GM12801 (cell line): ENCODE results near the gene ZBTB16.

Experiments
- CTCF ChIP-seq: IDR thresholded peaks from one replicate; pipeline ENCODE4 v1.5.1; 2011; ENCODE audit warnings: control low read depth; ENCODE audit not compliant: insufficient read length; ENCODE audit errors: extremely low read depth

ZBTB16 gene

GRCh38 chr11:114247070-114247789 lies 187.7 kb downstream of the ZBTB16 start:
- TF ChIP-seq CTCF, result no peak

GRCh38 chr11:114250180-114250579 lies 190.7 kb downstream of the ZBTB16 start:
- no peak for TF ChIP-seq CTCF

DNA sequence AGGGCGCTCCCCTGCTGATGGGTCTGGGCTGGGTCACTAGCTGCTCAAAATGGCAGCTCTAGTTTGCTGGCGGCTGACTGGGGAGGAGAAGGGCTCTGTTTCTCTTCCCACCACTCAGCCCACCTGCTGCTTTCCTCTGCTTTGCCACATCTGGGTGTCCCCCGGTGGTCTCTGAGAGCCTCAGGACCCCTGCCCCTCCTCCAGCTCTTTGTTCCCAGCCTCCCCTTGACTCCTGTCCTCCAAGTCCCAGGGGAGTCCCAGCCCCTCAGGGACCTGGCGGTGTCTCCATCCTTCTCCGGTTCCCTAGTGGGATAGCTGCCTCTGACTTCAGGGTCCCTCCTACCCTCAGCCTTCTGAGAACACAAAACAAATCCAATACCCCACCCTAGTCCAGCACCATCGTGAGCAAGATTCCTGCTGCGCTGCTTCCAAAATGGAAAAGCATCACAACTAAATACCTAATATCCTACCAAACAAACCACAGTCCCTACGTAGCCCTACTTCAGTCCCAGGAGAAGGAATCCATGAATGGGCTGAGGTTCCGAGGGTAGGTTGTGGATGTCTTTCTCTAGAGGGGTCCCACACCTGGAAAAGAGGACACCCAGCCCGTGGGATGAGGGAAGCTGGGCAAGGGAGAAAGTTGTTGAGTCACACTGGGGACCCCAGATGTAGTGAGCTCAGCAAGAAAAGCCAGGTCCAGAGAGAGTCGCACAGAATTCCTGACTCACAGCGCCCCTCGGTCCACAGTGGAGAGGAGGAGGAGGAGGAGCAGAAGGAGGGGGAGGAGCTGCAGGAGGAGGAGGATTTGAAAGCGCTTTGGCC lies 191.7 kb downstream of the ZBTB16 start:
- TF ChIP-seq CTCF, result no peak

DNA sequence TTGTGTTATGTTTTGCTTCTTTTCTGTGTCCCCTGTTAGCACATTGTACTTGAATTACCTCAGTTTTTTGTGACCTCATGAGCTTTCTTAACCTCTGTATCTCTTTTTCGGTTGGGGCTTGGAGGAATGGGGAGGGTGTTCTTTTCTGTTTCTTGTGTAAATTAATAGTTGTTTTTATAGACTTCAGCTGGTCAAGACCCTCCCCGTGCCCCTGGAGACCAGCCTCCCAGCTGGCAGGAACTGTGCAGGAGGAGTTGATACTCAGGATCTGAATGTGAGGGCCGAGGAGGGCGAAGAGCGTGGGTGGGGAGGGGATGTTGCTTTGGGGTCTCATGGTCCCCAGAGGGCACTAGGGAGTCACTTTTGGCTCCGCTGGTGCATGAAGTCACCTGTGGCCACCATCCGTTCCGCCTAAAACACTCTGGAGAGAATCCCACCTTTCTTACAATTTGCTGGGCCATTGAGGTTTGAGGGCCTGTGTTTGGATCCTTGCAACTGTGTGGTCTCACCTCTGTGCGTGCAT lies 192.4 kb downstream of the ZBTB16 start:
- TF ChIP-seq CTCF, result no peak

DNA sequence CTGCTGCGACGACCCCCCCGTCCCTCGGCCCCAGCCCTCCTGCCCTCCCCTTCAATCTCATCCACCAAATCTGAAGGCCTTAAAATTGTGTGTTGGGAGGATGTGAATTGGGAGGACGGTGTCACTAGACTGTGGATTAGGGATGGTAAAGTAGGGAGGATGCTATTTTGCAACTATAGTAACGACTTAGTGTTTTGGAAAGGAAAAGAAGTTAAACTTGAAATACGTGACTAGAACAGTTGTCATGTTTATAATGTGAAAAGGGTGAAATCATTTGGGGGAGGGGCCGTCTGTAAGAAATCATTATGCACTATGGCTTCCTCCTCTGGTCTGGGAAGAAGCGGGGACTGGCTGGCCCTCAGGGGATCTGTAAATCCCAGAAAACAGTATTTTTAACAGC lies 193.3 kb downstream of the ZBTB16 start:
- no peak for TF ChIP-seq CTCF

DNA sequence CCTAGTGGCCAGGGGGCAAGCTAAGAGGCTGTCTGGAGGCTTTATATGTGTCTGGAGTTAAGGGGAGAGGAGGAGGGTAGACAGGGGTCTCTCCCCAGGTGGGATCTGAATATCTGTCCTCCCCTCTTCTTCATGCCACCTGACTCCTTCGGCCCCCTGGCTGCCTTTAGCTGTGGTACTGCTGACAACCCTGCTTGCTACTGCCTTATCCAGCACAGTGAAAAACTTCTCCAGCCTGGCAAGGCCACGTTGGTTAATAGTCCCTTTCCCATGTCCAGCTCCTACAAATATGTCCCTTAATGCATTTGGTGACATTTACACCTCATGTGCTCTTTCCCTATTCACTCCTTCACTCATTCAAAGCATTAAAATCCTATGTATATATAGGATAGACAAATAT lies 194.3 kb downstream of the ZBTB16 start:
- TF ChIP-seq CTCF, result no peak

DNA sequence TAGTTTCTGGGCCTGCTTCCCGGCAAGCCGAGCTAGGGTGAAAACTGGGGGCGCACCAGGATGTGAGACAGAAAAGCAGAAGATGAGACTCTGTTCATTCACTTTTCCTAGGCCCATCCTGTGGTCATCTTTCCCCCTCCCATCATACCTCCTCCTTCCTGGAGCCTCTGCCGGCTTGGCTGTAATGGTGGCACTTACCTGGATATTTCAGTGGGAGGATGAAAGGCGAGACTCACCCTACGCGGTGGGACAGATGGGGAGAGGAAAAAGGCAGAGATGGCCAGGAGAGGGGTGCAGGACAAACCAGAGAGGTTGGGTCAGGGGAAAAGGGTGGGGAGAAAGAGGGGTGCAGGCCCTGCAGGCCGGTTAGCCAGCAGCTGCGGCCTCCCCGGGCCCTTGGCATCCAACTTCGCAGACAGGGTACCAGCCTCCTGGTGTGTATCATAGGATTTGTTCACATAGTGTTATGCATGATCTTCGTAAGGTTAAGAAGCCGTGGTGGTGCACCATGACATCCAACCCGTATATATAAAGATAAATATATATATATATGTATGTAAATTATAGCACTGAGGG lies 195.1 kb downstream of the ZBTB16 start:
- no peak for TF ChIP-seq CTCF
